Measurements from ENCODE around the gene PDZRN4.

DNA sequence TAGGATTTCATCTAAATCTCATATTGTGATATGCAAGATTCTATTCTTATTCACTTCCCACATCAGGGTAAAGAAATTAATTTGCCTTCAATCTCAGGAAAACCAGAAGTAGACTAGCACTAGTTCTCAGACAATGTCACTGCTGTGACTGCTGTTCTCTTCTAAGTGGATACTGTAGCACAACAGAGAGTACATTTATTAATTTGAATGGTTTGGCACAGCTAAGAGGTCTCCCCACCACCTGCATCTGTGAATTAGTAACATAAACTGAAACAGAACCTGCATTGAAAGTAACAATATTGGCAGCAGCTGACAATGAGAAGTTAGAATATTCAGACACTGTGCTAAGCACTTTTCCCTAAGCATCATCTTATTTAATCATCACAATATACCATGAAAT is 253.1 kb downstream of the PDZRN4 start:
- TF ChIP-seq, protein P1, sequence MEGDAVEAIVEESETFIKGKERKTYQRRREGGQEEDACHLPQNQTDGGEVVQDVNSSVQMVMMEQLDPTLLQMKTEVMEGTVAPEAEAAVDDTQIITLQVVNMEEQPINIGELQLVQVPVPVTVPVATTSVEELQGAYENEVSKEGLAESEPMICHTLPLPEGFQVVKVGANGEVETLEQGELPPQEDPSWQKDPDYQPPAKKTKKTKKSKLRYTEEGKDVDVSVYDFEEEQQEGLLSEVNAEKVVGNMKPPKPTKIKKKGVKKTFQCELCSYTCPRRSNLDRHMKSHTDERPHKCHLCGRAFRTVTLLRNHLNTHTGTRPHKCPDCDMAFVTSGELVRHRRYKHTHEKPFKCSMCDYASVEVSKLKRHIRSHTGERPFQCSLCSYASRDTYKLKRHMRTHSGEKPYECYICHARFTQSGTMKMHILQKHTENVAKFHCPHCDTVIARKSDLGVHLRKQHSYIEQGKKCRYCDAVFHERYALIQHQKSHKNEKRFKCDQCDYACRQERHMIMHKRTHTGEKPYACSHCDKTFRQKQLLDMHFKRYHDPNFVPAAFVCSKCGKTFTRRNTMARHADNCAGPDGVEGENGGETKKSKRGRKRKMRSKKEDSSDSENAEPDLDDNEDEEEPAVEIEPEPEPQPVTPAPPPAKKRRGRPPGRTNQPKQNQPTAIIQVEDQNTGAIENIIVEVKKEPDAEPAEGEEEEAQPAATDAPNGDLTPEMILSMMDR (IDR thresholded peaks at IDR 0.05): no peak
- TF ChIP-seq POLR2A (IDR thresholded peaks at IDR 0.05): no peak

Data from thyroid gland (tissue), 4 donors.